CD4-positive, alpha-beta T cell (primary cell): ENCODE measurements around the gene MMS19. TPM values are rescaled to one million over a fixed set of nuclear protein-coding genes. Genes with fewer than 3 reads are reported as not detected.
"Not testable (repeated sequence)": the region's sequence is repeated elsewhere in the genome, so short reads cannot be mapped to it uniquely, and the experiment has no call there.

Source experiments
- ATAC-seq: fragments of 200-7000 bp; cut with Tn5 transposase; one replicate; pipeline ENCODE4 v1.10.0; 2022; ENCODE audit warnings: mild to moderate bottlenecking; ENCODE audit not compliant: poor library complexity
- CTCF ChIA-PET: fragments of 350-600 bp; sonication (Branson Sonifier 250); formaldehyde crosslinking; loops from one replicate; lab custom pipeline; 2021; ENCODE audit warnings: antibody characterized with exemption, inconsistent platforms; lab: Charles Lee
- POLR2A ChIA-PET: fragments of 350-600 bp; sonication (Branson Sonifier 250); formaldehyde crosslinking; loops from one replicate; lab custom pipeline; 2021; ENCODE audit warnings: antibody characterized with exemption, inconsistent platforms; lab: Charles Lee
- DNase-seq, 14 experiments: peaks; one replicate each; pipeline ENCODE4 v3.0.0-alpha.2; 2013 to 2020; ENCODE audit warnings: mixed read lengths in 2 of 14
- H3K27ac ChIP-seq, 2 donors: one replicate each; pipeline versions ENCODE4 v1.5.1 to v1.7.0; 2013; ENCODE audit warnings: low read length in 2 of 2, low read depth in 1 of 2, mild to moderate bottlenecking in 1 of 2
- H3K27me3 ChIP-seq, 2 experiments: 1 replicate in 1 of 2; 2 replicates in 1 of 2; pipeline versions ENCODE4 v1.6.1 to v1.7.0; 2013; ENCODE audit warnings: low read length in 2 of 2, control low read depth in 1 of 2, mild to moderate bottlenecking in 1 of 2, moderate library complexity in 1 of 2; ENCODE audit not compliant: insufficient read depth in 2 of 2, control insufficient read depth in 1 of 2
- H3K36me3 ChIP-seq: one replicate; pipeline ENCODE4 v1.6.1; 2013; ENCODE audit warnings: low read length, control low read depth; ENCODE audit not compliant: insufficient read depth
- H3K4me1 ChIP-seq: one replicate; pipeline ENCODE4 v1.6.1; 2013; ENCODE audit warnings: low read length, control low read depth; ENCODE audit not compliant: insufficient read depth
- H3K4me3 ChIP-seq: one replicate; pipeline ENCODE4 v1.5.1; 2013; ENCODE audit warnings: mild to moderate bottlenecking, low read length, moderate library complexity
- H3K9me3 ChIP-seq, 2 experiments: 1 replicate in 1 of 2; 2 replicates in 1 of 2; pipeline versions ENCODE4 v1.6.1 to v1.7.0; 2013; ENCODE audit warnings: low read length in 2 of 2, mild to moderate bottlenecking in 2 of 2, control low read depth in 1 of 2, moderate library complexity in 1 of 2; ENCODE audit not compliant: control insufficient read depth in 1 of 2, insufficient read depth in 1 of 2
- H3K27ac Mint-ChIP-seq: one replicate; pipeline ENCODE4 v1.8.0; 2020; ENCODE audit warnings: mixed read lengths
- H3K27me3 Mint-ChIP-seq: one replicate; pipeline ENCODE4 v1.8.0; 2021; ENCODE audit warnings: mixed read lengths
- H3K36me3 Mint-ChIP-seq: one replicate; pipeline ENCODE4 v1.8.0; 2021; ENCODE audit warnings: low read depth, mixed read lengths
- H3K4me1 Mint-ChIP-seq: one replicate; pipeline ENCODE4 v1.8.0; 2021; ENCODE audit warnings: low read depth, mixed read lengths
- H3K4me3 Mint-ChIP-seq: one replicate; pipeline ENCODE4 v1.8.0; 2020; ENCODE audit warnings: mild to moderate bottlenecking, mixed read lengths
- H3K9me3 Mint-ChIP-seq: one replicate; pipeline ENCODE4 v1.8.0; 2020; ENCODE audit warnings: mixed read lengths
- CTCF ChIP-seq: fragments of 200-600 bp; IDR thresholded peaks from one replicate; pipeline ENCODE4 v1.8.0; 2022; ENCODE audit warnings: antibody characterized with exemption, mild to moderate bottlenecking
- intact Hi-C, 2 experiments: fragments of 100-400 bp; cut with DNase I in 1 of 2; cut with micrococcal nuclease in 1 of 2; formaldehyde crosslinking; loops; one replicate each; pipeline versions ENCODE4 v1.15.1 to v1.9.0; 2023 to 2025; cut with DNase I, micrococcal nuclease
- total RNA-seq, 174 experiments: library from RNA in 2 of 174; stranded (reverse) in 2 of 174; gene quantifications; one replicate each; pipeline ENCODE4 v1.2.3 and lab custom pipeline; 2021 to 2026

The MMS19 gene
- total RNA-seq, 2 experiments from 2014 or later: 58.4 to 65.7 TPM

- DNase-seq: peak in 3 of 14 experiments; percentile 27 to 49 (median 31)
- peak overlapping the region; percentile 89 for H3K27ac Mint-ChIP-seq
Observed at GRCh38 chr10:97426776-97427570, 71.2 kb downstream of the MMS19 start.

GRCh38 chr10:97425964-97426775, 72.1 kb downstream of the MMS19 start, which contains the start of gene PGAM1:
TSS of gene PGAM1 (plus strand) at chr10:97426191. CDS start at chr10:97426308, 117 bp downstream.
- intact Hi-C loops: loop anchor here (1.0 to 10.0 kb wide), 7 partner anchors 19 to 709 kb away; partner anchors contain the start of genes EXOSC1 (in 1 of the 2), R3HCC1L (in 1 of the 2), RRP12 (in 1 of the 2) and ZDHHC16 (in 1 of the 2)
- peak within 1 kb of the TSS; percentile 75 to 85 for H3K27ac ChIP-seq
- no peaks in the 10 kb centered on the region for H3K9me3 Mint-ChIP-seq
- peak within 1 kb of the TSS; percentile 95 for H3K4me3 Mint-ChIP-seq
- peaks cover 40% of the 10 kb centered on the region for H3K36me3 Mint-ChIP-seq
- peak within 1 kb of the TSS; percentile 89 for H3K27ac Mint-ChIP-seq
- no peaks in the 10 kb centered on the region for H3K27me3 Mint-ChIP-seq
- H3K4me1 ChIP-seq: peaks cover 43% of the 10 kb centered on the region
- peaks cover 16% of the 10 kb centered on the region for H3K36me3 ChIP-seq
- ChIA-PET CTCF (no interaction called here), POLR2A (no interaction called here)
- H3K4me1 Mint-ChIP-seq: peaks cover 46% of the 10 kb centered on the region
- H3K27me3 ChIP-seq: no peaks in the 10 kb centered on the region
- peak; percentile 90 to 99 (median 94) for DNase-seq
- TF ChIP-seq CTCF: peak; percentile 64
- H3K9me3 ChIP-seq: no peaks in the 10 kb centered on the region
- H3K4me3 ChIP-seq: peak within 1 kb of the TSS; percentile 78
- peak; percentile 82 for ATAC-seq

More at GRCh38 chr10:97426776-97427570, 71.2 kb downstream of the MMS19 start:
- H3K27me3 Mint-ChIP-seq: no peaks in the 10 kb centered on the region
- H3K4me3 ChIP-seq: peak overlapping the region; percentile 78
- H3K27ac ChIP-seq: peak overlapping the region; percentile 73 to 75
- ChIA-PET POLR2A (interaction anchor here (0.8 to 1.0 kb wide), 2 partner anchors 8 to 11 kb away, joined by 3 to 4 read pairs; no protein-coding TSS in a partner anchor), CTCF (interaction anchor here (0.5 to 1.8 kb wide), 3 partner anchors 8 to 20 kb away, joined by 4 to 5 read pairs (median 4); no protein-coding TSS in a partner anchor)
- H3K36me3 ChIP-seq: peaks cover 24% of the 10 kb centered on the region
- H3K9me3 Mint-ChIP-seq: no peaks in the 10 kb centered on the region
- intact Hi-C loops: loop anchor here (1.0 to 10.0 kb wide), 7 partner anchors 19 to 708 kb away; partner anchors contain the start of genes EXOSC1 (in 2 of the 2), ZDHHC16 (in 2 of the 2), R3HCC1L (in 1 of the 2) and RRP12 (in 1 of the 2)
- peak overlapping the region; percentile 95 for H3K4me3 Mint-ChIP-seq
- H3K36me3 Mint-ChIP-seq: peaks cover 48% of the 10 kb centered on the region
- no peak for ATAC-seq
- no peak for TF ChIP-seq CTCF
- no peaks in the 10 kb centered on the region for H3K27me3 ChIP-seq
- peaks cover 46% of the 10 kb centered on the region for H3K4me1 Mint-ChIP-seq
- H3K9me3 ChIP-seq: no peaks in the 10 kb centered on the region
- peaks cover 43% of the 10 kb centered on the region for H3K4me1 ChIP-seq

GRCh38 chr10:97423757-97424098, 74.5 kb downstream of the MMS19 start:
- Mint-ChIP-seq H3K36me3 (peaks cover 25% of the 10 kb centered on the region), H3K4me1 (peaks cover 50% of the 10 kb centered on the region), H3K27ac (peak overlapping the region; percentile 89), H3K4me3 (peak overlapping the region; percentile 62)
- H3K9me3 ChIP-seq, H3K9me3 Mint-ChIP-seq, H3K27ac ChIP-seq, DNase-seq, CTCF ChIA-PET, ATAC-seq, POLR2A ChIA-PET, H3K27me3 Mint-ChIP-seq, H3K4me3 ChIP-seq, H3K27me3 ChIP-seq, H3K36me3 ChIP-seq: not testable (repeated sequence)
- peaks cover 49% of the 10 kb centered on the region for H3K4me1 ChIP-seq
- intact Hi-C loops: loop anchor here in 1 of 2 experiments (2.0 to 10.0 kb wide), 3 partner anchors 17 to 711 kb away; partner anchors contain the start of genes MMS19, R3HCC1L and UBTD1
